Endothelial cell (in vitro differentiated cells): ENCODE measurements around the gene LRP1B. TPM values are rescaled to one million over a fixed set of nuclear protein-coding genes. Genes with fewer than 3 reads are reported as not detected.

Experiments
- DNase-seq: peaks from one replicate; pipeline ENCODE4 v3.0.0; 2021; ENCODE audit warnings: low spot score
- H3K27ac Mint-ChIP-seq: one replicate; pipeline ENCODE4 v1.8.0; 2021; ENCODE audit warnings: mixed read lengths, inconsistent platforms; ENCODE audit not compliant: unreplicated experiment
- H3K27me3 Mint-ChIP-seq: one replicate; pipeline ENCODE4 v1.8.0; 2021; ENCODE audit warnings: mild to moderate bottlenecking, moderate library complexity, mixed read lengths, inconsistent platforms; ENCODE audit not compliant: unreplicated experiment
- H3K36me3 Mint-ChIP-seq: one replicate; pipeline ENCODE4 v1.8.0; 2021; ENCODE audit warnings: mild to moderate bottlenecking, low read depth, mixed read lengths, inconsistent platforms; ENCODE audit not compliant: unreplicated experiment
- H3K4me1 Mint-ChIP-seq: one replicate; pipeline ENCODE4 v1.8.0; 2021; ENCODE audit warnings: mild to moderate bottlenecking, mixed read lengths, inconsistent platforms; ENCODE audit not compliant: unreplicated experiment
- H3K4me3 Mint-ChIP-seq: one replicate; pipeline ENCODE4 v1.8.0; 2021; ENCODE audit warnings: mild to moderate bottlenecking, mixed read lengths, inconsistent platforms; ENCODE audit not compliant: unreplicated experiment
- H3K9me3 Mint-ChIP-seq: one replicate; pipeline ENCODE4 v1.8.0; 2021; ENCODE audit warnings: mixed read lengths, inconsistent platforms; ENCODE audit not compliant: unreplicated experiment
- CTCF ChIP-seq: fragments of 200-600 bp; sonication (generic); IDR thresholded peaks from one replicate; pipeline ENCODE4 v1.5.0; 2021; ENCODE audit warnings: antibody characterized with exemption; ENCODE audit not compliant: unreplicated experiment
- total RNA-seq: library from RNA; stranded (reverse); fragmentation: NEBNext Ultra II Directional; extraction: Animal tissue kit (Norgen Biotek cat#: 25700); gene quantifications from one replicate; pipeline ENCODE4 v1.2.1, GENCODE V29; 2021; ENCODE audit not compliant: unreplicated experiment

The LRP1B gene
- total RNA-seq, 1 donor from 2014 or later, result 1.4 TPM

GRCh38 chr2:140910683-140911082 is 1220.1 kb downstream of the LRP1B start:
- H3K27me3 Mint-ChIP-seq, result no peaks in the 10 kb centered on the region

GRCh38 chr2:140905083-140905781 is 1225.6 kb downstream of the LRP1B start:
- Mint-ChIP-seq H3K4me3 (no peak overlapping the region), H3K36me3 (no peaks in the 10 kb centered on the region), H3K4me1 (peaks cover 5% of the 10 kb centered on the region), H3K9me3 (no peaks in the 10 kb centered on the region), H3K27ac (no peak overlapping the region), H3K27me3 (no peaks in the 10 kb centered on the region)
- no peak for DNase-seq
- no peak for TF ChIP-seq CTCF

More at GRCh38 chr2:140910683-140911082, 1220.1 kb downstream of the LRP1B start:
- Mint-ChIP-seq H3K4me3 (no peak overlapping the region), H3K9me3 (no peaks in the 10 kb centered on the region), H3K36me3 (no peaks in the 10 kb centered on the region), H3K4me1 (no peaks in the 10 kb centered on the region), H3K27ac (no peak overlapping the region)
- no peak for TF ChIP-seq CTCF
- DNase-seq, result no peak

GRCh38 chr2:140895378-140895777 is 1235.4 kb downstream of the LRP1B start:
- Mint-ChIP-seq H3K27ac (no peak overlapping the region), H3K9me3 (no peaks in the 10 kb centered on the region), H3K27me3 (no peaks in the 10 kb centered on the region), H3K4me3 (no peak overlapping the region), H3K36me3 (no peaks in the 10 kb centered on the region), H3K4me1 (no peaks in the 10 kb centered on the region)
- no peak for DNase-seq
- no peak for TF ChIP-seq CTCF

GRCh38 chr2:140893685-140894084 is 1237.1 kb downstream of the LRP1B start:
- no peak overlapping the region for H3K4me3 Mint-ChIP-seq
- TF ChIP-seq CTCF, result no peak
- H3K27ac Mint-ChIP-seq, result no peak overlapping the region
- no peaks in the 10 kb centered on the region for H3K9me3 Mint-ChIP-seq
- H3K4me1 Mint-ChIP-seq, result no peaks in the 10 kb centered on the region
- H3K27me3 Mint-ChIP-seq, result no peaks in the 10 kb centered on the region
- no peak for DNase-seq
- H3K36me3 Mint-ChIP-seq, result no peaks in the 10 kb centered on the region

- no peaks in the 10 kb centered on the region for H3K9me3 Mint-ChIP-seq
- H3K36me3 Mint-ChIP-seq, result no peaks in the 10 kb centered on the region
- DNase-seq, result no peak
- no peaks in the 10 kb centered on the region for H3K27me3 Mint-ChIP-seq
- no peak overlapping the region for H3K27ac Mint-ChIP-seq
- H3K4me3 Mint-ChIP-seq, result no peak overlapping the region
- no peak for TF ChIP-seq CTCF
- no peaks in the 10 kb centered on the region for H3K4me1 Mint-ChIP-seq
Observed at GRCh38 chr2:140892911-140893637, 1237.7 kb downstream of the LRP1B start.
